GM18505 (cell line): Measurements from ENCODE around the gene IGLL5.
"Not testable (repeated sequence)": the region's sequence is repeated elsewhere in the genome, so short reads cannot be mapped to it uniquely, and the experiment has no call there.

ENCODE experiments used
- ATAC-seq: cut with Tn5 transposase; IDR thresholded peaks from one replicate; pipeline ENCODE4 v1.9.1; 2021; ENCODE audit not compliant: unreplicated experiment
- POLR2A ChIP-seq: IDR thresholded peaks from 4 replicates; pipeline ENCODE4 v1.6.1; 2011; ENCODE audit warnings: borderline replicate concordance; ENCODE audit not compliant: insufficient read depth, insufficient read length; ENCODE audit errors: extremely low read depth

IGLL5 gene

DNA sequence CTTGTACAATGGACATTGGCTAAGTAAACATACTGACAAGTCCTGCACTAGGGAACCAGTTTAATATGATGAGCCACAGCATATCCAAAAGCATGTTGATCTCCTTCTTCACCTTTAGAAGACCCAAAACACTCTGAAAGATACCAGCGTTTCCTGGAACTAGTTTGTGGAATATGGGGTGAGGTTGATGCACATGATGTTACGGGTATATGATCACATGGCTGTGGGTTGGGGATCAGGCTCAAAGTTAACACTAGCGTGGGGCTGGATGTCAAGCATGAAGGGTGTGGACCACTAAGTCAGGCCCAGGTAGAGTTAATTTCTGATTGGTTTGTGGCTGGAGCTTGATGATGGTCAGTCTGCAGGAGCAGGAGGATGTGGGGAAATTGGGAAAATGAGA, 9.0 kb downstream of the IGLL5 start:
- ATAC-seq: no peak
- TF ChIP-seq POLR2A: no peak

DNA sequence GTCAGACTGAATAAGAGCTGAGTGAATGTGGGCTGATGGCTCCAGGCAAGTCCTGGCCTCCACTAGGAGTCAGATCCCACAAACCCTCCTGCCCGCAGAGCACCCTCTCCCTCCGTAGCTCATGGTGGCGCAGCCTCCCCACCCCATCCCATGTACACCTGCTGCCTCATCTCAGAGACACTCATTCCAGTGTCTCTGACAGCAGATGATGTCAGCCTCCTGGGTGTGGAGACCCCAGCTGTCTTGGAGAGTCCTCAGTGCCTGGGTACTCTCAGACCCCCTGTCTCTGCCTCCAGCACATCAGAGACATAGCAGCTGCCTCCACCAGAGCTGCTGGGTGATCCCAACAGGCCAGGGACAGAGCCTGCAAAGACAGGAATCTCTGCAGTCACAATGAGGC, 9.5 kb downstream of the IGLL5 start:
- TF ChIP-seq POLR2A: peak; percentile 48
- ATAC-seq: no peak

DNA sequence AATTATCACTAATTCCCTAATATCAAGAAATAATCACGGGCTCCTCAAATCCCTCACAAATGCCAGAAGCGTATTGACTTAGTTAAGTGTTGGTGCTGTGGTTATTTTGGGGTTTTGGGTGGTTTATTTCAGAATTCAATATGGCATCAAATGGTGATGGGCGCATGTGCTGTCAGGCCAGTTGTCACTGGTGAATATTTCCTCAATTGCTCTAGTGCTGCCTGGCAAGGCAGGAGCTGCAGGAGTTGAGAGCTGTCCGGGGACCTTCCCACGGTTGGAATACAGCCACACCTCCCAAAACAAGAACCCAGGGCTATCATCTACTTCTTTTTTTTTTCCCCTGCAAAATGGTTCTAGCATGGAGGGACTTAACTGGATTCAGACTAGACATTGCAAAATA, 10.3 kb downstream of the IGLL5 start:
- no peak for TF ChIP-seq POLR2A
- ATAC-seq: no peak

DNA sequence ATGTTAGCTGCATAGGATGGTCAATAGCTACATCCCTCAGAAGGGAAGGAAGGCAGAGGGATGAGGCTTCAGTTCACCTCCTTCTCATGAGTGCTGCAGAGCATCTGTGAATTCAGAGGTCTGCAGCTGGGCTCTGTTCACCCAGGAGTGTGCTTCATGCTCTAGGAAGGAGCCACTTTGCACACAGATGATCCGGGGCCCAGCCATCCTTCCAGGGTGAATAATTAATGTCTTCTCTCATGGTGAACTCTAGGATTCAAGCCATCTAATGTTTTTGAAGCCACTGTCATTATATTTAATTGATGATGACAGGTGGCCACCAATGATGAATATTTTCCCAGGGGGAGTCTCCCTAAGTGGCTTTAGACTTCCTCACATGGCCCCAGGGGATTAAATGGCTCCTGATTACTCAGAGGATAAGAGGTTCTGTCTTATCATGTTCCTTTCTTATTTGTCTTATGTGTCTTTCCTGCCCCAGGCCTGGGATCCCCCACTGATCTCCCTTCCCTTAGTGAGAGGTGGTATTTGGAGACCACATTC, 10.9 kb downstream of the IGLL5 start:
- not testable (repeated sequence) for ATAC-seq

DNA sequence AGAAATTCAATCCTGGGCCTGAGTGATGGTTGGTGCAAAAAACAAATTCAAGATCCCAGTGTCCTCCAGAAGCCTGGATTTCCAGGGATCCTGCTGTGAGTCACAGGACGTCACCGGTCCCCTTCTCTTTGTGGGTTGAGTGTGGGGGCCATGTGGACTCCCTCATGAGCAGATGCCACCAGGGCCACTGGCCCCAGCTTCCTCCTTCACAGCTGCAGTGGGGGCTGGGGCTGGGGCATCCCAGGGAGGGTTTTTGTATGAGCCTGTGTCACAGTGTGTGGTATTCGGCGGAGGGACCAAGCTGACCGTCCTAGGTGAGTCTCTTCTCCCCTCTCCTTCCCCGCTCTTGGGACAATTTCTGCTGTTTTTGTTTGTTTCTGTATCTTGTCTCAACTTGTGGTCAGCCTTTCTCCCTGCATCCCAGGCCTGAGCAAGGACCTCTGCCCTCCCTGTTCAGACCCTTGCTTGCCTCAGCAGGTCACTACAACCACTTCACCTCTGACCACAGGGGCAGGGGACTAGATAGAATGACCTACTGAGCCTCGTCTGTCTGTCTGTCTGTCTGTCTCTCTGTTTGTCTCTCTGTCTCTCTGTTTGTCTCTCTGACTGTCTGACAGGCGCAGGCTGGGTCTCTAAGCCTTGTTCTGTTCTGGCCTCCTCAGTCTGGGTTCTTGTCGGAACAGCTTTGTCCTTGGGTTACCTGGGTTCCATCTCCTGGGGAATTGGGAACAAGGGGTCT, 11.9 kb downstream of the IGLL5 start:
- ATAC-seq: not testable (repeated sequence)

DNA sequence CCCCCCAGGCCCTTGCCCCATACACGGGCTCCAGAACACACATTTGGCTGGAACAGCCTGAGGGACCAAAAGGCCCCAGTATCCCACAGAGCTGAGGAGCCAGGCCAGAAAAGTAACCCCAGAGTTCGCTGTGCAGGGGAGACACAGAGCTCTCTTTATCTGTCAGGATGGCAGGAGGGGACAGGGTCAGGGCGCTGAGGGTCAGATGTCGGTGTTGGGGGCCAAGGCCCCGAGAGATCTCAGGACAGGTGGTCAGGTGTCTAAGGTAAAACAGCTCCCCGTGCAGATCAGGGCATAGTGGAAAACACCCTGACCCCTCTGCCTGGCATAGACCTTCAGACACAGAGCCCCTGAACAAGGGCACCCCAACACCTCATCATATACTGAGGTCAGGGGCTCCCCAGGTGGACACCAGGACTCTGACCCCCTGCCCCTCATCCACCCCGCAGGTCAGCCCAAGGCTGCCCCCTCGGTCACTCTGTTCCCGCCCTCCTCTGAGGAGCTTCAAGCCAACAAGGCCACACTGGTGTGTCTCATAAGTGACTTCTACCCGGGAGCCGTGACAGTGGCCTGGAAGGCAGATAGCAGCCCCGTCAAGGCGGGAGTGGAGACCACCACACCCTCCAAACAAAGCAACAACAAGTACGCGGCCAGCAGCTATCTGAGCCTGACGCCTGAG, 13.1 kb downstream of the IGLL5 start:
- ATAC-seq: not testable (repeated sequence)

DNA sequence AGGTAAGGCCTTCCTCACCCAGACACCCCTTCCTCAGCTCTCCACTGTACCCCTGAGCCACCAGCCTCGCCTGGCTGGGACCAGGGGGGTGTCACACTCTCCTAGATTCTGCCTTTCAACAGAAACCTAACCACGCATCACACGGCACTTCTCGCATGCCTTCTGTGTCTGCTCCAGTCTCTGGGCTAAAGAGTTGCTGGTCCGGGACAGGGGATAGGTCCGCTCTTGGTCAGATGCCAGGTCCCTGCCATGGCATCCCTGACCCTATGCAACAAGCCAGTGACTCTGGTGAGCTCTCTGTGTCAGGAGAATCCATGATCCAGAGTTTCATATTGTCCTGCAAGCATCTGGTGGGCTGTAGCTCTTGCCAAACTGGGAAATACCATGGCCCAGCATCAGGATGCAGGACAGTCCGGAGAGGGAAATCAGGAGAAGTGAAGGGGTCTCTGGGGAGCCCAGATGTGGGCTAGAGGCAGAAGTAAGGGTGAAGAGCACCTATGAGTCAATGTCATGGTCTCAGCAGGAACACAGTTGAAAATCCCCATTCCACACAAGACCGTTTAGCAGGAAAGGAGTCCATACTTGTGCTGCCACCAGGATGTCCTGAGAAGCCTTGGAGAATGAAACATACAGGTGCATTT, 14.1 kb downstream of the IGLL5 start:
- peak; percentile 44 for TF ChIP-seq POLR2A
- no peak for ATAC-seq

DNA sequence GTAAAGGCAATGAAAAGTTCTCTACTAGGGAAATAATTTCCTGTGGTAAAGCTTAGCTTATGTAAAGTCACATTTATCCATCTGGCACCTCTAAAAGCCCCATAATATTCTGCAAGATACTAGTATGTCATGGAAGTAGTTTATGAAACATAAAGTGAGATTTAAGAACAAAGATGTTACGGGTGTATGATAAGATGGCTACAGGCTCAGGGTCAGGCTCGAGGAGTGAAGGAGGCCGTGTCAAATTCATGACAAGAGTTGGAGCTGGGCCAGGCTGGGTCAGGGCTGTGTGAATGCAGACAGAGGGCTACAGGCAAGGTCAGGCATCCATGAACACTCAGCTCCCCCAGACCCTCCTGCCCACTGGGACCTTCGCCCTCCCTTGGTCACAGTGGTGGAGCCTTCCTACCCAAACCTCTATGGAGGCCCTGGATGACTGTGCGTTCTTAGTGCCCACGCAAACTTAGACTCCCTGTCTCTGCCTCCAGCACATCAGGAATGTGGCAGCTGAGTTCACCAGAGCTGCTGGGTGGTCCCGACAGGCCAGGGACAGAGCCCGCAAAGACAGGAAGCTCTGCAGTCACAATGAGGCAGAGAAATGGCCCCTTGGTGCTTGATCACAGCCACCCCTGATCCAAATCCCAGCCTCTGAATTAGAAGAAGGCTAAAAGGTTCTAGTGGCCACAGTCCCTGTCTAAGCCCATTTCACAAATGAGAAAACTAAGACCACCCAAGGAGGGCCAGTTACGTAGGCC, 14.8 kb downstream of the IGLL5 start:
- TF ChIP-seq POLR2A: peak; percentile 13
- ATAC-seq: no peak

DNA sequence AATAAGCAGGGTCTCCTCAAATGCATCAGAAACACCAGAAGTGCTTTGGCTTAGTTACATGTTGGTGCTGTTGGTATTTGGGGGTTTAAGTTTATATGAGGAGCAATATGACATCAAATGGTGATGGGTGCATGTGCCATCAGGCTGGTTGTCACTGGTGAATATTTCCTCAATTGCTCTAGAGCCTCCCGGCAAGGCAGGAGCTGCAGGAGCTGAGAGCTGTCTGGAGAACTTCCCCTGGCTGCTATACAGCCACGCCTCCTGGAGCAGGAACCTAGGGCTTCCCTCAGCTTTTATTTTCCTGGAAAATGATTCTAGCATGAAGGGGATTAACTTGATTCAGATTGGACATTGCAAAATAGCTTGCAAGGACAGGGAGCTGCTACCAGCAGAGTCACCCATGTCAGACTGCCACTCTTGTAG, 15.8 kb downstream of the IGLL5 start:
- no peak for TF ChIP-seq POLR2A
- ATAC-seq: no peak

DNA sequence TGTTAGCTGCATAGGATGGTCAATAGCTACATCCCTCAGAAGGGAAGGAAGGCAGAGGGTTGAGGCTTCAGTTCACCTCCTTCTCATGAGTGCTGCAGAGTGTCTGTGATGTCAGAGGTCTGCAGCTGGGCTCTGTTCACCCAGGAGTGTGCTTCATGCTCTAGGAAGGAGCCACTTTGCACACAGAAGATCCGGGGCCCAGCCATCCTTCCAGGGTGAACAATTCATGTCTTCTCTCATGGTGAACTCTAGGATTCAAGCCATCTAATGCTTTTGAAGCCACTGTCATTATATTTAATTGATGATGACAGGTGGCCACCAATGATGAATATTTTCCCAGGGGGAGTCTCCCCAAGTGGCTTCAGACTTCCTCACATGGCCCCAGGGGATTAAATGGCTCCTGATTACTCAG, 16.2 kb downstream of the IGLL5 start:
- not testable (repeated sequence) for ATAC-seq

DNA sequence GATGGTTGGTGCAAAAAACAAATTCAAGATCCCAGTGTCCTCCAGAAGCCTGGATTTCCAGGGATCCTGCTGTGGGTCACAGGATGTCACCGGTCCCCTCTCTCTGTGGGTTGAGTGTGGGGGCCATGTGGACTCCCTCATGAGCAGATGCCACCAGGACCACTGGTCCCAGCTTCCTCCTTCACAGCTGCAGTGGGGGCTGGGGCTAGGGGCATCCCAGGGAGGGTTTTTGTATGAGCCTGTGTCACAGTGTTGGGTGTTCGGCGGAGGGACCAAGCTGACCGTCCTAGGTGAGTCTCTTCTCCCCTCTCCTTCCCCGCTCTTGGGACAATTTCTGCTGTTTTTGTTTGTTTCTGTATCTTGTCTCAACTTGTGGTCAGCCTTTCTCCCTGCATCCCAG, 17.1 kb downstream of the IGLL5 start:
- ATAC-seq: not testable (repeated sequence)

DNA sequence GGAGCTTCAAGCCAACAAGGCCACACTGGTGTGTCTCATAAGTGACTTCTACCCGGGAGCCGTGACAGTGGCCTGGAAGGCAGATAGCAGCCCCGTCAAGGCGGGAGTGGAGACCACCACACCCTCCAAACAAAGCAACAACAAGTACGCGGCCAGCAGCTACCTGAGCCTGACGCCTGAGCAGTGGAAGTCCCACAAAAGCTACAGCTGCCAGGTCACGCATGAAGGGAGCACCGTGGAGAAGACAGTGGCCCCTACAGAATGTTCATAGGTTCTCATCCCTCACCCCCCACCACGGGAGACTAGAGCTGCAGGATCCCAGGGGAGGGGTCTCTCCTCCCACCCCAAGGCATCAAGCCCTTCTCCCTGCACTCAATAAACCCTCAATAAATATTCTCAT, 18.8 kb downstream of the IGLL5 start:
- ATAC-seq: not testable (repeated sequence)

DNA sequence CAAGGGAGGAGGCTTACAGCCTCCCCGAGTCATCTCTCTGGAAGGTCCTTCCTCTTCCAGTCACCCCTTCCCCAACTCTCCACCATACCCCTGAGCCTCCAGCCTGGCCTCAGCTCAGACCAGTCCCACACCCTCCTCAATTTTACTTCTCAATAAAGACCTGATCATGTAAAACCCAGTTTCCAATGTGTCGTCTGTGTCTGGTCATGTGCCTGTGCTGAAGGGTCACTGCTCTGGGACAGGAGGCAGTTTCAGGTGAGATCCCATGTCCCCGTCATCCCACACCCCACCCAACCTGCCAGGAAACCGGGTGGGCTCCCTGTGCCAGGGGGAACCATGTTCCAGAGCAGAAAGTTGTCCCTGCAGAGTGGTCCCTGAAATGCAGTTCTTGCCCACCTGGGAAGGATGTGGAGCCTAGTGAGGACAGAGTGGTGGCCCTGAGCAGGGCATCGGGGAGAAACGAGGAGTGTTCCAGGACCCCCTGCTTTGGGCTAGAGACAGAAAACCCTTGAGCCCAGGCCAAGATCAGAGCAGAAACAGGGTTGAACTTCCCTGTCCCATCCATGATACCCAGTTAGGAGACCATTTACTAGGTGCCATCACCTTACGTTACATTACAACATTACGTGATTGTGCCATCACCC, 19.4 kb downstream of the IGLL5 start:
- no peak for ATAC-seq
- no peak for TF ChIP-seq POLR2A
